ENCODE results near the gene C2CD4A.

DNA sequence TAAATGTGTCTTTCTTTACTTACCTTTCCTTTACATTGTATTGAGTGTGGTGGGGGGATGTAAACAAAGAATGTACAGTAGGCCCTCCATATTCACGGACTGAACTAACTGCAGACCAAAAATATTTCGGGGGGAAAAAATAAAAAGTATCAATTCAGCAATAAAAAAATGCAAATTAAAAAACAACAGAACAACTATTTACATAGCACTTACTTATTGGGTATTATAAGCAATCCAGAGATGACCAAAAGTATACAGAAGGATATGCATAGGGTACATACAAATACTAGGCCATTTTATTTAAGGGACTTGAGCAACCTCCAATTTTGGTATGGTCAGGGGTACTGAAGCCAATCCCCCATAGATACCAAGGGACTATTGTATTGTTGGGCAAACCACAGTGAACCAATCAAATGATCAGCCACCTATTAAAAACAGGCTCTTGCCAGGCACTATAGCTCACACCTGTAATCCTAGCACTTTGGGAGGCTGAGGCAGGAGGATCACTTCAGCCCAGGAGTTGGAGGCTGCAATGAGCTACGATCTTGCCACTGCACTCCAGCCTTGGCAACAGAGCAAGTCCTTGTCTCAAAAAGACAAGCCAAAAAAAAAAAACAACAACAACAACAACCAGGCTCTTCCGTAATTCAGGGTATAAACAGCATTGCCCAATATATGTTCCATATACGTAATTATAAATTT is 8.3 kb upstream of the C2CD4A start:
- TF ChIP-seq, protein P1, sequence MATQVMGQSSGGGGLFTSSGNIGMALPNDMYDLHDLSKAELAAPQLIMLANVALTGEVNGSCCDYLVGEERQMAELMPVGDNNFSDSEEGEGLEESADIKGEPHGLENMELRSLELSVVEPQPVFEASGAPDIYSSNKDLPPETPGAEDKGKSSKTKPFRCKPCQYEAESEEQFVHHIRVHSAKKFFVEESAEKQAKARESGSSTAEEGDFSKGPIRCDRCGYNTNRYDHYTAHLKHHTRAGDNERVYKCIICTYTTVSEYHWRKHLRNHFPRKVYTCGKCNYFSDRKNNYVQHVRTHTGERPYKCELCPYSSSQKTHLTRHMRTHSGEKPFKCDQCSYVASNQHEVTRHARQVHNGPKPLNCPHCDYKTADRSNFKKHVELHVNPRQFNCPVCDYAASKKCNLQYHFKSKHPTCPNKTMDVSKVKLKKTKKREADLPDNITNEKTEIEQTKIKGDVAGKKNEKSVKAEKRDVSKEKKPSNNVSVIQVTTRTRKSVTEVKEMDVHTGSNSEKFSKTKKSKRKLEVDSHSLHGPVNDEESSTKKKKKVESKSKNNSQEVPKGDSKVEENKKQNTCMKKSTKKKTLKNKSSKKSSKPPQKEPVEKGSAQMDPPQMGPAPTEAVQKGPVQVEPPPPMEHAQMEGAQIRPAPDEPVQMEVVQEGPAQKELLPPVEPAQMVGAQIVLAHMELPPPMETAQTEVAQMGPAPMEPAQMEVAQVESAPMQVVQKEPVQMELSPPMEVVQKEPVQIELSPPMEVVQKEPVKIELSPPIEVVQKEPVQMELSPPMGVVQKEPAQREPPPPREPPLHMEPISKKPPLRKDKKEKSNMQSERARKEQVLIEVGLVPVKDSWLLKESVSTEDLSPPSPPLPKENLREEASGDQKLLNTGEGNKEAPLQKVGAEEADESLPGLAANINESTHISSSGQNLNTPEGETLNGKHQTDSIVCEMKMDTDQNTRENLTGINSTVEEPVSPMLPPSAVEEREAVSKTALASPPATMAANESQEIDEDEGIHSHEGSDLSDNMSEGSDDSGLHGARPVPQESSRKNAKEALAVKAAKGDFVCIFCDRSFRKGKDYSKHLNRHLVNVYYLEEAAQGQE (IDR thresholded peaks at IDR 0.05) = no peak
- TF ChIP-seq, protein P2, sequence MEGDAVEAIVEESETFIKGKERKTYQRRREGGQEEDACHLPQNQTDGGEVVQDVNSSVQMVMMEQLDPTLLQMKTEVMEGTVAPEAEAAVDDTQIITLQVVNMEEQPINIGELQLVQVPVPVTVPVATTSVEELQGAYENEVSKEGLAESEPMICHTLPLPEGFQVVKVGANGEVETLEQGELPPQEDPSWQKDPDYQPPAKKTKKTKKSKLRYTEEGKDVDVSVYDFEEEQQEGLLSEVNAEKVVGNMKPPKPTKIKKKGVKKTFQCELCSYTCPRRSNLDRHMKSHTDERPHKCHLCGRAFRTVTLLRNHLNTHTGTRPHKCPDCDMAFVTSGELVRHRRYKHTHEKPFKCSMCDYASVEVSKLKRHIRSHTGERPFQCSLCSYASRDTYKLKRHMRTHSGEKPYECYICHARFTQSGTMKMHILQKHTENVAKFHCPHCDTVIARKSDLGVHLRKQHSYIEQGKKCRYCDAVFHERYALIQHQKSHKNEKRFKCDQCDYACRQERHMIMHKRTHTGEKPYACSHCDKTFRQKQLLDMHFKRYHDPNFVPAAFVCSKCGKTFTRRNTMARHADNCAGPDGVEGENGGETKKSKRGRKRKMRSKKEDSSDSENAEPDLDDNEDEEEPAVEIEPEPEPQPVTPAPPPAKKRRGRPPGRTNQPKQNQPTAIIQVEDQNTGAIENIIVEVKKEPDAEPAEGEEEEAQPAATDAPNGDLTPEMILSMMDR (IDR thresholded peaks at IDR 0.05; ENCODE audit: low read depth, low read length, missing input control) = no peak
- TF ChIP-seq, protein P3, sequence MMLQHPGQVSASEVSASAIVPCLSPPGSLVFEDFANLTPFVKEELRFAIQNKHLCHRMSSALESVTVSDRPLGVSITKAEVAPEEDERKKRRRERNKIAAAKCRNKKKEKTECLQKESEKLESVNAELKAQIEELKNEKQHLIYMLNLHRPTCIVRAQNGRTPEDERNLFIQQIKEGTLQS (IDR thresholded peaks at IDR 0.05) = no peak
- no peak for TF ChIP-seq EGR1 (IDR thresholded peaks at IDR 0.05; ENCODE audit: low read depth in 2 of 2)
- no peak for TF ChIP-seq YY1 (IDR thresholded peaks at IDR 0.05)
- TF ChIP-seq FOXA1 (IDR thresholded peaks at IDR 0.05) = no peak
- no peak for TF ChIP-seq JUND (IDR thresholded peaks at IDR 0.05)
- no peak for TF ChIP-seq RAD21 (IDR thresholded peaks at IDR 0.05)
- TF ChIP-seq TAF1 (conservative IDR thresholded peaks at IDR 0.05) = no peak
- TF ChIP-seq, protein P4, sequence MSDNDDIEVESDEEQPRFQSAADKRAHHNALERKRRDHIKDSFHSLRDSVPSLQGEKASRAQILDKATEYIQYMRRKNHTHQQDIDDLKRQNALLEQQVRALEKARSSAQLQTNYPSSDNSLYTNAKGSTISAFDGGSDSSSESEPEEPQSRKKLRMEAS (IDR thresholded peaks at IDR 0.05) = no peak
- TF ChIP-seq GABPA (IDR thresholded peaks at IDR 0.05 in 1 of 2, conservative IDR thresholded peaks at IDR 0.05 in 1 of 2) = no peak
- TF ChIP-seq HNF4G (IDR thresholded peaks at IDR 0.05) = no peak
- TF ChIP-seq RXRA (IDR thresholded peaks at IDR 0.05) = no peak
